HepG2 (cell line): Measurements from ENCODE around the gene ZNFX1. TPM values are rescaled to one million over a fixed set of nuclear protein-coding genes. Genes with fewer than 3 reads are reported as not detected.

Experiments
- BCL3 ChIP-seq: sonication (generic); formaldehyde crosslinking; IDR thresholded peaks from 2 replicates; pipeline ENCODE4 v1.5.1; 2020; ENCODE audit warnings: mild to moderate bottlenecking, missing genetic modification reagents, moderate library complexity
- DZIP1 ChIP-seq: sonication (generic); formaldehyde crosslinking; IDR thresholded peaks from 2 replicates; pipeline ENCODE4 v1.5.0; 2020; ENCODE audit warnings: mild to moderate bottlenecking, missing genetic modification reagents
- GZF1 ChIP-seq: sonication (generic); formaldehyde crosslinking; IDR thresholded peaks from 2 replicates; pipeline ENCODE4 v1.5.1; 2020; ENCODE audit warnings: mild to moderate bottlenecking, missing genetic modification reagents
- PHB2 ChIP-seq: fragments of 450-650 bp; IDR thresholded peaks from 2 replicates; pipeline ENCODE4 v1.6.1; 2018; ENCODE audit not compliant: partially characterized antibody
- RAD21 ChIP-seq: fragments of 450-650 bp; formaldehyde crosslinking; IDR thresholded peaks from 2 replicates; pipeline ENCODE4 v1.5.0; 2020; ENCODE audit warnings: mild to moderate bottlenecking
- SALL2 ChIP-seq: sonication (generic); formaldehyde crosslinking; IDR thresholded peaks from 2 replicates; pipeline ENCODE4 v1.8.1; 2023; ENCODE audit warnings: mild to moderate bottlenecking, missing genetic modification reagents, inconsistent platforms
- ZFP41 ChIP-seq: sonication (generic); formaldehyde crosslinking; IDR thresholded peaks from 2 replicates; pipeline ENCODE4 v1.4.0; 2020; ENCODE audit warnings: mild to moderate bottlenecking, missing genetic modification reagents, borderline replicate concordance
- ZNF343 ChIP-seq: sonication (generic); formaldehyde crosslinking; IDR thresholded peaks from 2 replicates; pipeline ENCODE4 v1.4.0; 2020; ENCODE audit warnings: mild to moderate bottlenecking, missing genetic modification reagents
- ZNF354B ChIP-seq: sonication (generic); formaldehyde crosslinking; IDR thresholded peaks from 2 replicates; pipeline ENCODE4 v1.8.0; 2022; ENCODE audit warnings: mild to moderate bottlenecking, missing genetic modification reagents
- ZSCAN21 ChIP-seq: sonication (generic); formaldehyde crosslinking; IDR thresholded peaks from 2 replicates; pipeline ENCODE4 v1.8.0; 2022; ENCODE audit warnings: mild to moderate bottlenecking, missing genetic modification reagents, moderate library complexity, borderline replicate concordance
- polyA plus RNA-seq, 8 experiments: library from polyadenylated mRNA; depleted of rRNA in 3 of 8; stranded (reverse) in 7 of 8; unstranded in 1 of 8; fragments of >200 nt; fragmentation: Illumina TruSeq in 4 of 8; extraction: Trizol in 4 of 8; gene quantifications; 2 replicates each; pipeline versions ENCODE4 v1.2.1 to v1.2.3, GENCODE V29; 2011 to 2016; ENCODE audit warnings: low read depth in 4 of 8, missing spikeins in 1 of 8, mixed read lengths in 1 of 8; ENCODE audit not compliant: insufficient read depth in 1 of 8
- total RNA-seq, 5 experiments: library from RNA; depleted of rRNA; stranded (reverse); fragments of >200 nt; fragmentation: Illumina TruSeq; extraction: Trizol; gene quantifications; 2 replicates each; pipeline ENCODE4 v1.2.3, GENCODE V29; 2016; ENCODE audit warnings: low read depth in 1 of 5
- TF ChIP-seq, protein P1 (sequence below): sonication (generic); formaldehyde crosslinking; IDR thresholded peaks from 2 replicates; pipeline ENCODE4 v1.8.0; 2023; ENCODE audit warnings: mild to moderate bottlenecking, missing genetic modification reagents
- TF ChIP-seq, protein P2 (sequence below): sonication (generic); formaldehyde crosslinking; IDR thresholded peaks from 2 replicates; pipeline ENCODE4 v1.4.0; 2020; ENCODE audit warnings: missing genetic modification reagents
- TF ChIP-seq, protein P3 (sequence below): sonication (generic); formaldehyde crosslinking; IDR thresholded peaks from 2 replicates; pipeline ENCODE4 v1.4.0; 2020; ENCODE audit warnings: missing genetic modification reagents, low read depth, mild to moderate bottlenecking, borderline replicate concordance

Gene ZNFX1
- total and polyA plus RNA-seq, 2 of the 13 experiments (the other 11 are each of a cell fraction or from before 2014, with no cell fraction given) = 2.9 to 11.1 TPM

- TF ChIP-seq DZIP1 (CRISPR knock-in tag) = no peak
- peak; percentile 44; the same call in 1 of the 2 replicates for TF ChIP-seq ZSCAN21 (CRISPR knock-in tag)
- TF ChIP-seq ZFP41 (CRISPR knock-in tag) = 0 out of 2 replicates have a peak, but pooled peaks have one; percentile 29
- TF ChIP-seq, protein P1, sequence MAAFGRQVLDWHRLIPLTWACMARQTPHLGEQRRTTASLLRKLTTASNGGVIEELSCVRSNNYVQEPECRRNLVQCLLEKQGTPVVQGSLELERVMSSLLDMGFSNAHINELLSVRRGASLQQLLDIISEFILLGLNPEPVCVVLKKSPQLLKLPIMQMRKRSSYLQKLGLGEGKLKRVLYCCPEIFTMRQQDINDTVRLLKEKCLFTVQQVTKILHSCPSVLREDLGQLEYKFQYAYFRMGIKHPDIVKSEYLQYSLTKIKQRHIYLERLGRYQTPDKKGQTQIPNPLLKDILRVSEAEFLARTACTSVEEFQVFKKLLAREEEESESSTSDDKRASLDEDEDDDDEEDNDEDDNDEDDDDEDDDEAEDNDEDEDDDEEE (CRISPR knock-in tag) = peak; percentile 73
- peak; percentile 95 for TF ChIP-seq SALL2 (CRISPR knock-in tag)
- TF ChIP-seq BCL3 = peak; percentile 74; the same call in 1 of the 2 replicates
- no peak for TF ChIP-seq PHB2
- TF ChIP-seq, protein P2, sequence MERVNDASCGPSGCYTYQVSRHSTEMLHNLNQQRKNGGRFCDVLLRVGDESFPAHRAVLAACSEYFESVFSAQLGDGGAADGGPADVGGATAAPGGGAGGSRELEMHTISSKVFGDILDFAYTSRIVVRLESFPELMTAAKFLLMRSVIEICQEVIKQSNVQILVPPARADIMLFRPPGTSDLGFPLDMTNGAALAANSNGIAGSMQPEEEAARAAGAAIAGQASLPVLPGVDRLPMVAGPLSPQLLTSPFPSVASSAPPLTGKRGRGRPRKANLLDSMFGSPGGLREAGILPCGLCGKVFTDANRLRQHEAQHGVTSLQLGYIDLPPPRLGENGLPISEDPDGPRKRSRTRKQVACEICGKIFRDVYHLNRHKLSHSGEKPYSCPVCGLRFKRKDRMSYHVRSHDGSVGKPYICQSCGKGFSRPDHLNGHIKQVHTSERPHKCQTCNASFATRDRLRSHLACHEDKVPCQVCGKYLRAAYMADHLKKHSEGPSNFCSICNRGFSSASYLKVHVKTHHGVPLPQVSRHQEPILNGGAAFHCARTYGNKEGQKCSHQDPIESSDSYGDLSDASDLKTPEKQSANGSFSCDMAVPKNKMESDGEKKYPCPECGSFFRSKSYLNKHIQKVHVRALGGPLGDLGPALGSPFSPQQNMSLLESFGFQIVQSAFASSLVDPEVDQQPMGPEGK (CRISPR knock-in tag) = peak; percentile 82
- TF ChIP-seq ZNF343 (CRISPR knock-in tag) = no peak
- peak; percentile 85; the same call in 1 of the 2 replicates for TF ChIP-seq GZF1
- peak; percentile 95; the same call in 1 of the 2 replicates for TF ChIP-seq ZNF354B (CRISPR knock-in tag)
- TF ChIP-seq, protein P3, sequence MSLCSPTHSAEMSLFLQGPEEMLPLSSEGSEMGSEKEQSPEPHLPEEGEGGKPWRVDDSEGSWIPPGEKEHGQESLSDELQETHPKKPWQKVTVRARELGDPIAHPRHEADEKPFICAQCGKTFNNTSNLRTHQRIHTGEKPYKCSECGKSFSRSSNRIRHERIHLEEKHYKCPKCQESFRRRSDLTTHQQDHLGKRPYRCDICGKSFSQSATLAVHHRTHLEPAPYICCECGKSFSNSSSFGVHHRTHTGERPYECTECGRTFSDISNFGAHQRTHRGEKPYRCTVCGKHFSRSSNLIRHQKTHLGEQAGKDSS (CRISPR knock-in tag) = peak; percentile 95; the same call in 1 of the 2 replicates
- peak; percentile 25; the same call in 1 of the 2 replicates for TF ChIP-seq RAD21 (CRISPR knock-in tag)
These were observed 58.5 kb downstream of the ZNFX1 start, which contains the start of gene DDX27 (continued) for GRCh38 chr20:49219091-49219923.
